K562 (cell line): Measurements from ENCODE around the gene FAM174C. TPM values are rescaled to one million over a fixed set of nuclear protein-coding genes. Genes with fewer than 3 reads are reported as not detected.
A peak's percentile ranks its signal among the peaks of the same experiment; 100 is the strongest.

Source experiments
- BHLHE40 ChIP-seq: IDR thresholded peaks from 2 replicates; pipeline ENCODE4 v1.6.1; 2011; ENCODE audit warnings: low read length, improper control_type of control experiment
- CHD2 ChIP-seq: IDR thresholded peaks from 2 replicates; pipeline ENCODE4 v1.6.1; 2011; ENCODE audit warnings: low read depth, low read length
- ETS2 ChIP-seq: IDR thresholded peaks from 2 replicates; pipeline ENCODE4 v1.6.1; 2016; ENCODE audit warnings: borderline replicate concordance, missing genetic modification characterization, mild to moderate bottlenecking, moderate library complexity, missing compliant biosample characterization; ENCODE audit not compliant: poor library complexity, severe bottlenecking
- FOXM1 ChIP-seq, 2 experiments: fragments of 450-650 bp in 1 of 2; sonication (generic) in 1 of 2; formaldehyde crosslinking in 1 of 2; IDR thresholded peaks; 2 replicates each; pipeline versions ENCODE4 v1.6.1 to v1.9.0; 2017 to 2022; ENCODE audit warnings: low read depth in 2 of 2, mild to moderate bottlenecking in 2 of 2, missing genetic modification reagents in 1 of 2, moderate library complexity in 1 of 2
- IRF2 ChIP-seq: sonication (generic); formaldehyde crosslinking; IDR thresholded peaks from 2 replicates; pipeline ENCODE4 v1.8.1; 2022; ENCODE audit warnings: mild to moderate bottlenecking, missing genetic modification reagents
- KDM5B ChIP-seq: fragments of 200-600 bp; sonication (generic); IDR thresholded peaks from 2 replicates; pipeline ENCODE4 v1.6.1; 2012; ENCODE audit warnings: low read depth, mild to moderate bottlenecking, moderate library complexity, low read length, control low read depth, inconsistent platforms; ENCODE audit not compliant: insufficient replicate concordance
- MAFG ChIP-seq: fragments of 450-650 bp; conservative IDR thresholded peaks from 2 replicates; pipeline ENCODE4 v1.6.1; 2016; ENCODE audit warnings: missing genetic modification characterization, missing compliant biosample characterization
- NR1H2 ChIP-seq: sonication (generic); formaldehyde crosslinking; IDR thresholded peaks from 2 replicates; pipeline ENCODE4 v1.4.0; 2020; ENCODE audit warnings: mild to moderate bottlenecking, missing genetic modification reagents
- RBM39 ChIP-seq: fragments of 200-400 bp; formaldehyde crosslinking; optimal IDR thresholded peaks from 2 replicates; pipeline ENCODE3; 2018; ENCODE audit warnings: low read depth, low read length
- SETDB1 ChIP-seq: IDR thresholded peaks from one replicate; pipeline ENCODE4 v1.6.1; 2012; ENCODE audit warnings: low read length, control low read depth, inconsistent platforms
- SIN3A ChIP-seq, 2 experiments: fragments of 150-350 bp in 1 of 2; IDR thresholded peaks; 2 replicates each; pipeline ENCODE4 v1.6.1; 2011 to 2016; ENCODE audit warnings: borderline replicate concordance in 2 of 2, low read depth in 2 of 2, low read length in 2 of 2, mild to moderate bottlenecking in 2 of 2, moderate library complexity in 2 of 2; ENCODE audit not compliant: control insufficient read depth in 1 of 2
- SIRT6 ChIP-seq: IDR thresholded peaks from one replicate; pipeline ENCODE4 v1.6.1; 2012; ENCODE audit warnings: low read depth, mild to moderate bottlenecking, control low read depth, inconsistent platforms, low read length, moderate library complexity
- SP1 ChIP-seq: sonication (generic); formaldehyde crosslinking; IDR thresholded peaks from 2 replicates; pipeline ENCODE4 v1.8.1; 2022; ENCODE audit warnings: mild to moderate bottlenecking, missing genetic modification reagents
- XRCC5 ChIP-seq: fragments of 200-400 bp; formaldehyde crosslinking; IDR thresholded peaks from 2 replicates; pipeline ENCODE4 v1.6.1; 2017; ENCODE audit warnings: low read depth, mild to moderate bottlenecking, low read length
- ZNF232 ChIP-seq: sonication (generic); formaldehyde crosslinking; IDR thresholded peaks from 2 replicates; pipeline ENCODE4 v1.8.0; 2022; ENCODE audit warnings: mild to moderate bottlenecking, missing genetic modification reagents
- ZNF431 ChIP-seq: sonication (generic); formaldehyde crosslinking; IDR thresholded peaks from 2 replicates; pipeline ENCODE4 v1.8.0; 2022; ENCODE audit warnings: mild to moderate bottlenecking, missing genetic modification reagents
- ZNF668 ChIP-seq: fragments of 250-450 bp; sonication (Bioruptor Pico); IDR thresholded peaks from 2 replicates; pipeline ENCODE4 v1.8.0; 2022; ENCODE audit warnings: mild to moderate bottlenecking, inconsistent platforms
- ZNF830 ChIP-seq: fragments of 250-450 bp; sonication (Bioruptor Pico); IDR thresholded peaks from 2 replicates; pipeline ENCODE4 v1.5.0; 2021; ENCODE audit warnings: mild to moderate bottlenecking
- polyA plus RNA-seq, 8 experiments: library from polyadenylated mRNA; depleted of rRNA in 4 of 8; stranded (reverse) in 5 of 8; unstranded in 3 of 8; fragments of >200 nt; fragmentation: Nextera tagmentation in 2 of 8; fragmentation: Illumina TruSeq in 1 of 8; extraction: Ambion mirVana in 2 of 8; extraction: Trizol in 1 of 8; gene quantifications; 2 replicates each; pipeline versions ENCODE4 v1.2.1 to v1.2.3, GENCODE V29; 2011 to 2014; ENCODE audit warnings: inconsistent platforms in 1 of 8, missing spikeins in 1 of 8
- total RNA-seq, 7 experiments: library from RNA; depleted of rRNA in 6 of 7; stranded (reverse); fragments of >200 nt in 6 of 7; fragmentation: Illumina TruSeq in 2 of 7; extraction: Trizol in 2 of 7; gene quantifications; 2 replicates each; pipeline versions ENCODE4 v1.2.1 to v1.2.3, GENCODE V29; 2011 to 2021; ENCODE audit warnings: low replicate concordance in 1 of 7
- TF ChIP-seq, protein P1 (sequence below), 2 experiments: fragments of 450-650 bp; IDR thresholded peaks; 2 replicates each; pipeline ENCODE4 v1.6.1; 2016
- TF ChIP-seq, protein P2 (sequence below): sonication (generic); formaldehyde crosslinking; IDR thresholded peaks from 2 replicates; pipeline ENCODE4 v1.8.1; 2023; ENCODE audit warnings: mild to moderate bottlenecking, missing genetic modification reagents
- TF ChIP-seq, protein P3 (sequence below): sonication (generic); IDR thresholded peaks from 2 replicates; pipeline ENCODE4 v1.6.1; 2016
- TF ChIP-seq, protein P4 (sequence below): fragments of 250-450 bp; sonication (Bioruptor Pico); IDR thresholded peaks from 2 replicates; pipeline ENCODE4 v1.9.0; 2021; ENCODE audit warnings: mild to moderate bottlenecking, inconsistent platforms

The FAM174C gene
- total and polyA plus RNA-seq, 9 of the 15 experiments (the other 6 are each of a cell fraction or from before 2014, with no cell fraction given), result 0.66 to 89.6 (median 20.3) TPM

DNA sequence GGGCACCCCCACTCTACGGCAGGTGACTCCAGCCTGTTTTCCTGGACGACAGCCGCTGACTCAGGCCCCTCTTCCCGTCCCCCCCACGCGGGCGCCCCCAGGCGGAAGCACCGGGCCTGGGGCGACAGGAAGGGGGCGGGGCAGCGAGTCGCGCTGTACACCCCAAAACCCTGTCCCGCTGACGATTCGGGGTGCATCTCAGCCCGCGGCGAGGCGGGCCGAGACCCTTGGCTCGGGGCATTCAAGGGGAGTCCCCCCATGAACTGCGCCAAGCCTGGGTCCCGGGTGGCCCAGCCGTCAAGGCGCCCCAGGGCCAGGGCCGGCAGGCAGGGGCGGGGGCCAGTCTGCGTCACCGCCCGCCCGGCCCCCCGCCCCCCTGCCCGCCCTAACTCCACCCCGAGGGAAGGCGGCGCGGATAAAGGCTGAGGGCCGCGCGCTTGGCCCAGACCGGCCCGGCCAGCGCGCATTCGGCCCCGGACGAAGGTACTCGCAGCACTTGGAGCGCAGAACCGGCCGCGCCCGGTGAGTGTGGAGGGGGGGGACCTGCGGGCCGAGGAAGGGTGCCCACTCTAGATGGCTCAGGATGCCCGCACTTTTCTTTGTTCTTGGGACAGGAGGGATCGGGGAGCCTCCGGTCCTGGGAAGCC lies 27.1 kb upstream of the FAM174C start, which contains the start of gene MIDN (continued):
- TF ChIP-seq SIRT6 (no peak), SETDB1 (no peak), KDM5B (peak; percentile 93), ETS2 (no peak), IRF2 (CRISPR knock-in tag) (no peak), ZNF232 (CRISPR knock-in tag) (no peak; the same call in 1 of the 2 replicates), SIN3A (IDR thresholded peaks at IDR 0.05; ENCODE audit: borderline replicate concordance in 2 of 2, control insufficient read depth in 1 of 2, low read depth in 2 of 2, low read length in 2 of 2) (peak; percentile 58 to 73; a peak in 3 of 4 replicates), ZNF431 (CRISPR knock-in tag) (no peak), NR1H2 (CRISPR knock-in tag) (no peak), XRCC5 (no peak), ZNF668 (CRISPR knock-in tag) (no peak), BHLHE40 (peak; percentile 84), CHD2 (0 out of 2 replicates have a peak, but pooled peaks have one; percentile 34), RBM39 (no peak), SP1 (CRISPR knock-in tag) (peak; percentile 68), ZNF830 (CRISPR knock-in tag) (no peak), FOXM1 (IDR thresholded peaks at IDR 0.05; ENCODE audit: low read depth) (no peak), FOXM1 (CRISPR knock-in tag; IDR thresholded peaks at IDR 0.05; ENCODE audit: low read depth) (peak; percentile 56; the same call in 1 of the 2 replicates), MAFG (tag) (peak; percentile 35; the same call in 1 of the 2 replicates)
- TF ChIP-seq, protein P1, sequence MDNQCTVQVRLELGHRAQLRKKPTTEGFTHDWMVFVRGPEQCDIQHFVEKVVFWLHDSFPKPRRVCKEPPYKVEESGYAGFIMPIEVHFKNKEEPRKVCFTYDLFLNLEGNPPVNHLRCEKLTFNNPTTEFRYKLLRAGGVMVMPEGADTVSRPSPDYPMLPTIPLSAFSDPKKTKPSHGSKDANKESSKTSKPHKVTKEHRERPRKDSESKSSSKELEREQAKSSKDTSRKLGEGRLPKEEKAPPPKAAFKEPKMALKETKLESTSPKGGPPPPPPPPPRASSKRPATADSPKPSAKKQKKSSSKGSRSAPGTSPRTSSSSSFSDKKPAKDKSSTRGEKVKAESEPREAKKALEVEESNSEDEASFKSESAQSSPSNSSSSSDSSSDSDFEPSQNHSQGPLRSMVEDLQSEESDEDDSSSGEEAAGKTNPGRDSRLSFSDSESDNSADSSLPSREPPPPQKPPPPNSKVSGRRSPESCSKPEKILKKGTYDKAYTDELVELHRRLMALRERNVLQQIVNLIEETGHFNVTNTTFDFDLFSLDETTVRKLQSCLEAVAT (IDR thresholded peaks at IDR 0.05), result no peak
- TF ChIP-seq, protein P2, sequence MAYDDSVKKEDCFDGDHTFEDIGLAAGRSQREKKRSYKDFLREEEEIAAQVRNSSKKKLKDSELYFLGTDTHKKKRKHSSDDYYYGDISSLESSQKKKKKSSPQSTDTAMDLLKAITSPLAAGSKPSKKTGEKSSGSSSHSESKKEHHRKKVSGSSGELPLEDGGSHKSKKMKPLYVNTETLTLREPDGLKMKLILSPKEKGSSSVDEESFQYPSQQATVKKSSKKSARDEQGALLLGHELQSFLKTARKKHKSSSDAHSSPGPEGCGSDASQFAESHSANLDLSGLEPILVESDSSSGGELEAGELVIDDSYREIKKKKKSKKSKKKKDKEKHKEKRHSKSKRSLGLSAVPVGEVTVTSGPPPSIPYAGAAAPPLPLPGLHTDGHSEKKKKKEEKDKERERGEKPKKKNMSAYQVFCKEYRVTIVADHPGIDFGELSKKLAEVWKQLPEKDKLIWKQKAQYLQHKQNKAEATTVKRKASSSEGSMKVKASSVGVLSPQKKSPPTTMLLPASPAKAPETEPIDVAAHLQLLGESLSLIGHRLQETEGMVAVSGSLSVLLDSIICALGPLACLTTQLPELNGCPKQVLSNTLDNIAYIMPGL, result 0 out of 2 replicates have a peak, but pooled peaks have one; percentile 35
- TF ChIP-seq, protein P3, sequence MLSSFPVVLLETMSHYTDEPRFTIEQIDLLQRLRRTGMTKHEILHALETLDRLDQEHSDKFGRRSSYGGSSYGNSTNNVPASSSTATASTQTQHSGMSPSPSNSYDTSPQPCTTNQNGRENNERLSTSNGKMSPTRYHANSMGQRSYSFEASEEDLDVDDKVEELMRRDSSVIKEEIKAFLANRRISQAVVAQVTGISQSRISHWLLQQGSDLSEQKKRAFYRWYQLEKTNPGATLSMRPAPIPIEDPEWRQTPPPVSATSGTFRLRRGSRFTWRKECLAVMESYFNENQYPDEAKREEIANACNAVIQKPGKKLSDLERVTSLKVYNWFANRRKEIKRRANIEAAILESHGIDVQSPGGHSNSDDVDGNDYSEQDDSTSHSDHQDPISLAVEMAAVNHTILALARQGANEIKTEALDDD, result no peak
- TF ChIP-seq, protein P4, sequence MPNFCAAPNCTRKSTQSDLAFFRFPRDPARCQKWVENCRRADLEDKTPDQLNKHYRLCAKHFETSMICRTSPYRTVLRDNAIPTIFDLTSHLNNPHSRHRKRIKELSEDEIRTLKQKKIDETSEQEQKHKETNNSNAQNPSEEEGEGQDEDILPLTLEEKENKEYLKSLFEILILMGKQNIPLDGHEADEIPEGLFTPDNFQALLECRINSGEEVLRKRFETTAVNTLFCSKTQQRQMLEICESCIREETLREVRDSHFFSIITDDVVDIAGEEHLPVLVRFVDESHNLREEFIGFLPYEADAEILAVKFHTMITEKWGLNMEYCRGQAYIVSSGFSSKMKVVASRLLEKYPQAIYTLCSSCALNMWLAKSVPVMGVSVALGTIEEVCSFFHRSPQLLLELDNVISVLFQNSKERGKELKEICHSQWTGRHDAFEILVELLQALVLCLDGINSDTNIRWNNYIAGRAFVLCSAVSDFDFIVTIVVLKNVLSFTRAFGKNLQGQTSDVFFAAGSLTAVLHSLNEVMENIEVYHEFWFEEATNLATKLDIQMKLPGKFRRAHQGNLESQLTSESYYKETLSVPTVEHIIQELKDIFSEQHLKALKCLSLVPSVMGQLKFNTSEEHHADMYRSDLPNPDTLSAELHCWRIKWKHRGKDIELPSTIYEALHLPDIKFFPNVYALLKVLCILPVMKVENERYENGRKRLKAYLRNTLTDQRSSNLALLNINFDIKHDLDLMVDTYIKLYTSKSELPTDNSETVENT (CRISPR knock-in tag), result 0 out of 2 replicates have a peak, but pooled peaks have one; percentile 22
